Adrenal gland (tissue), 5 donors: ENCODE measurements around the gene SGMS1.

Experiments
- CTCF ChIP-seq, 6 experiments: fragments of 450-650 bp in 4 of 6; fragments of 200-600 bp in 2 of 6; sonication (generic) in 1 of 6; IDR thresholded peaks; 1 replicate in 5 of 6; 2 replicates in 1 of 6; pipeline versions ENCODE4 v1.5.1 to v1.8.0; 2016 to 2021; ENCODE audit warnings: antibody characterized with exemption in 6 of 6, mild to moderate bottlenecking in 2 of 6, moderate library complexity in 1 of 6
- POLR2A ChIP-seq, 2 donors: fragments of 450-650 bp; IDR thresholded peaks; one replicate each; pipeline ENCODE4 v1.6.1; 2017; ENCODE audit warnings: antibody characterized with exemption in 2 of 2, mild to moderate bottlenecking in 2 of 2, moderate library complexity in 1 of 2
- donor health status: DM: no; HTN: no; CAD: no.

- TF ChIP-seq CTCF (IDR thresholded peaks at IDR 0.05) (no peak), POLR2A (IDR thresholded peaks at IDR 0.05) (no peak)
Measured at GRCh38 chr10:50615658-50616057, 8.1 kb downstream of the SGMS1 start.
